WTC11 (cell line): ENCODE data around the gene TMPRSS3. TPM values are rescaled to one million over a fixed set of nuclear protein-coding genes. Genes with fewer than 3 reads are reported as not detected.

Experiments used
- ATAC-seq: fragments of 200-7000 bp; cut with Tn5 transposase; 2 replicates; pipeline ENCODE4 v1.10.0; 2021; ENCODE audit warnings: mild to moderate bottlenecking, moderate library complexity
- CTCF ChIA-PET: fragments of 300-600 bp; sonication (Branson Sonifier 250); formaldehyde crosslinking; loops from one replicate; lab custom pipeline; 2021; ENCODE audit warnings: antibody characterized with exemption; lab: Charles Lee
- POLR2A ChIA-PET: fragments of 350-600 bp; sonication (Branson Sonifier 250); formaldehyde crosslinking; loops from one replicate; lab custom pipeline; 2021; ENCODE audit warnings: antibody characterized with exemption; lab: Charles Lee
- DNase-seq: peaks from one replicate; pipeline ENCODE4 v3.0.0; 2021; ENCODE audit warnings: low spot score
- H3K27ac Mint-ChIP-seq: 2 replicates; pipeline ENCODE4 v1.8.0; 2021; ENCODE audit warnings: mixed read lengths
- H3K27me3 Mint-ChIP-seq: 2 replicates; pipeline ENCODE4 v1.8.0; 2021; ENCODE audit warnings: low read depth, mild to moderate bottlenecking, moderate library complexity, mixed read lengths
- H3K36me3 Mint-ChIP-seq: 2 replicates; pipeline ENCODE4 v1.8.0; 2021; ENCODE audit warnings: mixed read lengths
- H3K4me1 Mint-ChIP-seq: 2 replicates; pipeline ENCODE4 v1.8.0; 2022; ENCODE audit warnings: mixed read lengths
- H3K4me3 Mint-ChIP-seq: 2 replicates; pipeline ENCODE4 v1.8.0; 2021; ENCODE audit warnings: mild to moderate bottlenecking, moderate library complexity, mixed read lengths
- H3K9me3 Mint-ChIP-seq: 2 replicates; pipeline ENCODE4 v1.8.0; 2021; ENCODE audit warnings: mixed read lengths
- ARID4B ChIP-seq: sonication (generic); formaldehyde crosslinking; IDR thresholded peaks from 2 replicates; pipeline ENCODE4 v1.8.0; 2023; ENCODE audit warnings: missing genetic modification reagents, mild to moderate bottlenecking, borderline replicate concordance
- CREM ChIP-seq: sonication (generic); formaldehyde crosslinking; IDR thresholded peaks from 2 replicates; pipeline ENCODE4 v1.8.1; 2022; ENCODE audit warnings: mild to moderate bottlenecking, missing genetic modification reagents, moderate library complexity
- E2F4 ChIP-seq: sonication (generic); formaldehyde crosslinking; IDR thresholded peaks from 2 replicates; pipeline ENCODE4 v1.8.1; 2022; ENCODE audit warnings: low read depth, mild to moderate bottlenecking, moderate library complexity, missing genetic modification reagents, borderline replicate concordance
- ELF4 ChIP-seq: sonication (generic); formaldehyde crosslinking; IDR thresholded peaks from 2 replicates; pipeline ENCODE4 v1.8.1; 2022; ENCODE audit warnings: low read depth, mild to moderate bottlenecking, moderate library complexity, missing genetic modification reagents
- FOXK1 ChIP-seq: sonication (generic); formaldehyde crosslinking; IDR thresholded peaks from 2 replicates; pipeline ENCODE4 v1.8.0; 2022; ENCODE audit warnings: mild to moderate bottlenecking, moderate library complexity, missing genetic modification reagents
- FOXP1 ChIP-seq: sonication (generic); formaldehyde crosslinking; IDR thresholded peaks from 2 replicates; pipeline ENCODE4 v1.8.0; 2022; ENCODE audit warnings: missing genetic modification reagents, mild to moderate bottlenecking, moderate library complexity, borderline replicate concordance
- GTF2I ChIP-seq: fragments of 250-450 bp; sonication (Bioruptor Pico); conservative IDR thresholded peaks from 2 replicates; pipeline ENCODE4 v1.4.0; 2021; ENCODE audit warnings: mild to moderate bottlenecking
- IRF1 ChIP-seq: sonication (generic); formaldehyde crosslinking; IDR thresholded peaks from 2 replicates; pipeline ENCODE4 v1.8.0; 2023; ENCODE audit warnings: missing genetic modification reagents
- OVOL2 ChIP-seq: fragments of 250-450 bp; sonication (Bioruptor Pico); IDR thresholded peaks from 2 replicates; pipeline ENCODE4 v1.9.0; 2021; ENCODE audit warnings: mild to moderate bottlenecking, borderline replicate concordance
- SMAD3 ChIP-seq: sonication (generic); formaldehyde crosslinking; IDR thresholded peaks from 2 replicates; pipeline ENCODE4 v1.8.0; 2022; ENCODE audit warnings: missing genetic modification reagents, mild to moderate bottlenecking, borderline replicate concordance
- ZSCAN18 ChIP-seq: fragments of 250-450 bp; sonication (Bioruptor Pico); IDR thresholded peaks from 2 replicates; pipeline ENCODE4 v2.1.2; 2022; ENCODE audit warnings: mild to moderate bottlenecking, moderate library complexity
- total RNA-seq: library from RNA; stranded (reverse); gene quantifications from 3 replicates; pipeline ENCODE4 v1.2.3, GENCODE V29; 2021
- TF ChIP-seq, protein P1 (sequence below): sonication (generic); formaldehyde crosslinking; IDR thresholded peaks from 2 replicates; pipeline ENCODE4 v1.8.1; 2022; ENCODE audit warnings: low read depth, missing genetic modification reagents, borderline replicate concordance
- TF ChIP-seq, protein P2 (sequence below): sonication (generic); formaldehyde crosslinking; IDR thresholded peaks from 2 replicates; pipeline ENCODE4 v1.8.1; 2022; ENCODE audit warnings: mild to moderate bottlenecking, moderate library complexity, missing genetic modification reagents
- TF ChIP-seq, protein P3 (sequence below): sonication (generic); formaldehyde crosslinking; IDR thresholded peaks from 2 replicates; pipeline ENCODE4 v1.8.1; 2023; ENCODE audit warnings: mild to moderate bottlenecking, missing genetic modification reagents

TMPRSS3 gene
- total RNA-seq, 1 experiment from 2014 or later = 0.39 TPM

DNA sequence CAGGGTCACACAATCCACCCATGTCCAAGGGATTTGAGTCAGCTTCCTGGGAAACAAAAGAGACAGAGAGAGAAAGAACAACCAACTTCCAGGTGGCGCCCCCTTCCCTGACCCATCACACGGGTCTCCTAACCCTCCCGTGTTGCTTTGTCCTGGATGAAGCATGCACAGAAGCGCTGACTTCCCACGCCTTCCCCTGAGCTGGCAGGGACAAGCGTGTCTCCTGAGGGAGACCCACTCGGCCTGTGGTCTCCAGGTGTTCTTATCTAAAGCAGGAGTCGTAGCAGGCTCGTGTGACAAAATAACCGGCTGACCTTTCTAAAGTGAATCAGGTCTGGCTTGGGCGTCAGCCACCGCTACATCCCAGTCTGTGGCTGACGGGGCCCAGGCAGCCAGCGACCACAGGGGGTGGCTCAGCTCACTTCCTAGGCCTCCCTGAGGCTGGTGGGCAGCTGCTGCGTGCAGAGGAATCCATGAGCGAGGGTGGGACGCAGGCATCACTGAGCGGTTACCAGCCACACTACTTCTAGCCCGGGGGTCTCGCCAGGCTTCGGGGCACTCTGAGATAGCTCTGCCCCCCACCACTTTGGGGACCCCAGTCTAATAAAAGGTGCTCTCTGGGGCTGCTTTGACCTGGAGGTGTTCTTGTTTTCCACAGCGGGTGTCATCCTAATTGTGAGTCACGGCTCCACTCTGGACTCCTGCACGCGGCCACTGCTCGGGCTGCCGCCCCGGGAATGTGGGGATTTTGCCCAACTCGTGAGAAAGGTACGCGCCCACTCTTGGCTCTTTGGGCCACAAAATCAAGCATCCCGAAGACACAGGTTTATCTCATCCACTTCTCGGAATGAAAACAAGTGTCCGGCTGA, 48.3 kb upstream of the TMPRSS3 start (continued):
- TF ChIP-seq, protein P1, sequence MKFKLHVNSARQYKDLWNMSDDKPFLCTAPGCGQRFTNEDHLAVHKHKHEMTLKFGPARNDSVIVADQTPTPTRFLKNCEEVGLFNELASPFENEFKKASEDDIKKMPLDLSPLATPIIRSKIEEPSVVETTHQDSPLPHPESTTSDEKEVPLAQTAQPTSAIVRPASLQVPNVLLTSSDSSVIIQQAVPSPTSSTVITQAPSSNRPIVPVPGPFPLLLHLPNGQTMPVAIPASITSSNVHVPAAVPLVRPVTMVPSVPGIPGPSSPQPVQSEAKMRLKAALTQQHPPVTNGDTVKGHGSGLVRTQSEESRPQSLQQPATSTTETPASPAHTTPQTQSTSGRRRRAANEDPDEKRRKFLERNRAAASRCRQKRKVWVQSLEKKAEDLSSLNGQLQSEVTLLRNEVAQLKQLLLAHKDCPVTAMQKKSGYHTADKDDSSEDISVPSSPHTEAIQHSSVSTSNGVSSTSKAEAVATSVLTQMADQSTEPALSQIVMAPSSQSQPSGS = no peak
- no peak for TF ChIP-seq FOXP1 (CRISPR knock-in tag)
- TF ChIP-seq, protein P2, sequence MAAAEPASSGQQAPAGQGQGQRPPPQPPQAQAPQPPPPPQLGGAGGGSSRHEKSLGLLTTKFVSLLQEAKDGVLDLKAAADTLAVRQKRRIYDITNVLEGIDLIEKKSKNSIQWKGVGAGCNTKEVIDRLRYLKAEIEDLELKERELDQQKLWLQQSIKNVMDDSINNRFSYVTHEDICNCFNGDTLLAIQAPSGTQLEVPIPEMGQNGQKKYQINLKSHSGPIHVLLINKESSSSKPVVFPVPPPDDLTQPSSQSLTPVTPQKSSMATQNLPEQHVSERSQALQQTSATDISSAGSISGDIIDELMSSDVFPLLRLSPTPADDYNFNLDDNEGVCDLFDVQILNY = no peak
- no peak for TF ChIP-seq GTF2I (CRISPR knock-in tag)
- TF ChIP-seq, protein P3, sequence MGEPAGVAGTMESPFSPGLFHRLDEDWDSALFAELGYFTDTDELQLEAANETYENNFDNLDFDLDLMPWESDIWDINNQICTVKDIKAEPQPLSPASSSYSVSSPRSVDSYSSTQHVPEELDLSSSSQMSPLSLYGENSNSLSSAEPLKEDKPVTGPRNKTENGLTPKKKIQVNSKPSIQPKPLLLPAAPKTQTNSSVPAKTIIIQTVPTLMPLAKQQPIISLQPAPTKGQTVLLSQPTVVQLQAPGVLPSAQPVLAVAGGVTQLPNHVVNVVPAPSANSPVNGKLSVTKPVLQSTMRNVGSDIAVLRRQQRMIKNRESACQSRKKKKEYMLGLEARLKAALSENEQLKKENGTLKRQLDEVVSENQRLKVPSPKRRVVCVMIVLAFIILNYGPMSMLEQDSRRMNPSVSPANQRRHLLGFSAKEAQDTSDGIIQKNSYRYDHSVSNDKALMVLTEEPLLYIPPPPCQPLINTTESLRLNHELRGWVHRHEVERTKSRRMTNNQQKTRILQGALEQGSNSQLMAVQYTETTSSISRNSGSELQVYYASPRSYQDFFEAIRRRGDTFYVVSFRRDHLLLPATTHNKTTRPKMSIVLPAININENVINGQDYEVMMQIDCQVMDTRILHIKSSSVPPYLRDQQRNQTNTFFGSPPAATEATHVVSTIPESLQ = no peak
- no peak for TF ChIP-seq OVOL2 (CRISPR knock-in tag)
- TF ChIP-seq, all 79 proteins: peak for 0

- Mint-ChIP-seq H3K27me3 (no peaks in the 10 kb centered on the region; the same call in 1 of the 2 replicates), H3K4me3 (no peak overlapping the region), H3K9me3 (no peaks in the 10 kb centered on the region), H3K4me1 (no peaks in the 10 kb centered on the region), H3K27ac (no peak overlapping the region), H3K36me3 (no peaks in the 10 kb centered on the region)
- TF ChIP-seq CREM (CRISPR knock-in tag) (no peak), IRF1 (no peak), E2F4 (CRISPR knock-in tag) (no peak), ARID4B (CRISPR knock-in tag) (no peak), ZSCAN18 (CRISPR knock-in tag) (no peak), FOXK1 (CRISPR knock-in tag) (no peak), SMAD3 (CRISPR knock-in tag) (no peak), ELF4 (CRISPR knock-in tag) (no peak)
- ChIA-PET POLR2A (no interaction called here), CTCF (interaction anchor here (0.6 kb wide), 1 partner anchor 104 kb away, joined by 8 read pairs; no protein-coding TSS in a partner anchor)
- DNase-seq = no peak
- no peak for ATAC-seq
Observed at GRCh38 chr21:42443181-42443785, 47.4 kb upstream of the TMPRSS3 start.
